Skeletal muscle satellite cell (primary cell): Measurements from ENCODE around the gene NFATC4.
"Not testable (repeated sequence)": the region's sequence is repeated elsewhere in the genome, so short reads cannot be mapped to it uniquely, and the experiment has no call there.

ENCODE experiments used
- H3K27me3 ChIP-seq: 2 replicates; pipeline ENCODE4 v1.7.0; 2013; ENCODE audit warnings: low read length; ENCODE audit not compliant: control insufficient read depth, insufficient read depth
- H3K36me3 ChIP-seq: 2 replicates; pipeline ENCODE4 v1.7.0; 2013; ENCODE audit warnings: mild to moderate bottlenecking, control low read depth, low read length; ENCODE audit not compliant: insufficient read depth
- H3K4me1 ChIP-seq: 2 replicates; pipeline ENCODE4 v1.7.0; 2013; ENCODE audit warnings: low read length; ENCODE audit not compliant: control insufficient read depth, insufficient read depth
- H3K4me2 ChIP-seq: 2 replicates; pipeline ENCODE4 v1.7.0; 2013; ENCODE audit warnings: mild to moderate bottlenecking, low read length
- H3K4me3 ChIP-seq: 2 replicates; pipeline ENCODE4 v1.7.0; 2013; ENCODE audit warnings: low read length
- H3K9ac ChIP-seq: 2 replicates; pipeline ENCODE4 v1.7.0; 2013; ENCODE audit warnings: mild to moderate bottlenecking, low read depth, low read length, moderate library complexity
- H3K9me3 ChIP-seq: replicated peaks from 2 replicates; pipeline ENCODE4 v1.7.0; 2013; ENCODE audit warnings: mild to moderate bottlenecking, control low read depth, low read length

The NFATC4 gene

GRCh38 chr14:24369907-24370687 is 2.1 kb downstream of the NFATC4 start:
- Histone ChIP-seq H3K9me3 (no peaks in the 10 kb centered on the region), H3K4me1 (peaks cover 32% of the 10 kb centered on the region), H3K4me3 (no peak overlapping the region), H3K27me3 (no peaks in the 10 kb centered on the region), H3K36me3 (peaks cover 10% of the 10 kb centered on the region), H3K9ac (no peak overlapping the region), H3K4me2 (no peak overlapping the region)

- Histone ChIP-seq H3K9ac (no peak overlapping the region), H3K9me3 (no peaks in the 10 kb centered on the region), H3K36me3 (peaks cover 14% of the 10 kb centered on the region), H3K4me3 (no peak overlapping the region), H3K27me3 (no peaks in the 10 kb centered on the region), H3K4me1 (peaks cover 25% of the 10 kb centered on the region), H3K4me2 (peak overlapping the region; percentile 9)
Observed at GRCh38 chr14:24370748-24371147, 2.8 kb downstream of the NFATC4 start.

DNA sequence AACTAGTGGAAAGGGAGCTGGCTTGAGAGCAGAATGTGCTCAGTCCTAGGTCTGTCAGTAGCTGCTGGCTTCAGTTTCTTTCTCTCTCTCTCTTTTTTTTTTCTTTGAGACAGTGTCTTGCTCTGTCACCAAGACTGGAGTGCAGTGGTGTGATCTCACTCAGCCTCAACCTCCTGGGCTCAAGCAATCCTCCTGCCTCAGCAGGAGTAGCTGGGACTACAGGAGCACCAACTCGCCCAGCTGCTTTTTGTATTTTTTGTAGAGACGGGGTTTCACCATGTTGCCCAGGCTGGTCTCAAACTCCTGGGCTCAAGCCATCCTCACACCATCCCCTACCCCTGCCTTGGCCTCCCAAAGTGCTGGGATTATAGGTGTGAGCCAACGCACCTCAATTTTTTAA is 3.6 kb downstream of the NFATC4 start:
- not testable (repeated sequence) for H3K27me3 ChIP-seq, H3K9me3 ChIP-seq, H3K9ac ChIP-seq, H3K4me3 ChIP-seq
- Histone ChIP-seq H3K36me3 (peaks cover 21% of the 10 kb centered on the region), H3K4me1 (peaks cover 17% of the 10 kb centered on the region), H3K4me2 (peak overlapping the region; percentile 4)

GRCh38 chr14:24372701-24373416 is 4.9 kb downstream of the NFATC4 start:
- Histone ChIP-seq H3K27me3 (no peaks in the 10 kb centered on the region), H3K36me3 (peaks cover 31% of the 10 kb centered on the region), H3K9ac (no peak overlapping the region), H3K9me3 (no peaks in the 10 kb centered on the region), H3K4me3 (no peak overlapping the region), H3K4me2 (no peak overlapping the region), H3K4me1 (peaks cover 6% of the 10 kb centered on the region)

- Histone ChIP-seq H3K27me3 (no peaks in the 10 kb centered on the region), H3K36me3 (peaks cover 36% of the 10 kb centered on the region), H3K9me3 (no peaks in the 10 kb centered on the region), H3K9ac (no peak overlapping the region), H3K4me3 (no peak overlapping the region), H3K4me2 (no peak overlapping the region), H3K4me1 (no peaks in the 10 kb centered on the region)
Observed at GRCh38 chr14:24376448-24377070, 8.6 kb downstream of the NFATC4 start.

DNA sequence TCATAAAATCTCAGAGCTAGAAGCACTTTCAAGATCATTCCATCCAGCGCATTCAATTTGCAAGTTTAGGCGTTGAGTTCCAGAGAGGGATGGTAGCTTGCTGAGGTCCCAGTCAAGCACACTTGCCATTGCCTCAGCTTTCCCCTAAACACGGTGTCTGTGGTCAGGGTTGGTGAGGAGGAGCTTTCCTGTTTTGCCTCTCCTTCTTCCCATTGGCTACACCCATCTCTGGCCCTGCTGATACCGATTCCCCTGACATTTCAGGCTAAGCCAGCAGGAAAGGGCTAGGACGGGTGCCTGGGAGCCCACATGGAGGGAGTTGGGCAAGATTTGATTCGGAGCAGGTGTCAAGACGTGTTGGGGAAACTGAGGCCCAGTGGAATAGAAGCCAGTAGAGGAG is 9.1 kb downstream of the NFATC4 start:
- H3K36me3 ChIP-seq = peaks cover 36% of the 10 kb centered on the region
- H3K27me3 ChIP-seq = no peaks in the 10 kb centered on the region
- no peak overlapping the region for H3K4me3 ChIP-seq
- H3K9me3 ChIP-seq = no peaks in the 10 kb centered on the region
- H3K4me2 ChIP-seq = no peak overlapping the region
- H3K4me1 ChIP-seq = no peaks in the 10 kb centered on the region
- no peak overlapping the region for H3K9ac ChIP-seq

- no peaks in the 10 kb centered on the region for H3K4me1 ChIP-seq
- peaks cover 36% of the 10 kb centered on the region for H3K36me3 ChIP-seq
- H3K4me2 ChIP-seq = no peak overlapping the region
- H3K9ac ChIP-seq = no peak overlapping the region
- no peak overlapping the region for H3K4me3 ChIP-seq
- H3K9me3 ChIP-seq = no peaks in the 10 kb centered on the region
- H3K27me3 ChIP-seq = no peaks in the 10 kb centered on the region
Observed at GRCh38 chr14:24377657-24378056, 9.7 kb downstream of the NFATC4 start.

DNA sequence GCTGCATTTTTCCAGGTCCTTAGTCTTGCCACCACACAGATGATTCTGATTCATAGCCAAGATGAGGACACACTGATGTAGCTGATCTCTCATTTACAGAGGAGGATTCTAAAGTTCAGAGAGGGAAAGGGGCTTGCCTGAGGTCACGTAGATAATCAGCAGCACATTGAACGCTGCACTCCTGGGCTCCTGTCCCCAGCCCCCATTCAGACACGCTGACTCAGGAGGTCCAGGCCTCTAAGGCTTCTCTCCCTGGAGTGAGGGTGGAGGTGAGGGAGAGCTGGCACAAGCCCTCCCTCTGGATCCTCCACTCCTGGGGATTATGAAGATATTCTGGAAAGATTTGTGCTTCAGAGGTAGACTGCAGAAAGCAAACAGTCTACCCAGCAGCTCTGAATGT is 10.3 kb downstream of the NFATC4 start:
- no peaks in the 10 kb centered on the region for H3K27me3 ChIP-seq
- H3K4me1 ChIP-seq = no peaks in the 10 kb centered on the region
- peaks cover 35% of the 10 kb centered on the region for H3K36me3 ChIP-seq
- no peak overlapping the region for H3K4me3 ChIP-seq
- H3K9ac ChIP-seq = no peak overlapping the region
- H3K4me2 ChIP-seq = no peak overlapping the region
- no peaks in the 10 kb centered on the region for H3K9me3 ChIP-seq

GRCh38 chr14:24378981-24379906 is 11.3 kb downstream of the NFATC4 start:
- Histone ChIP-seq H3K4me2 (no peak overlapping the region), H3K4me1 (no peaks in the 10 kb centered on the region), H3K27me3 (peaks cover 4% of the 10 kb centered on the region), H3K9me3 (no peaks in the 10 kb centered on the region), H3K36me3 (peaks cover 28% of the 10 kb centered on the region), H3K4me3 (no peak overlapping the region), H3K9ac (no peak overlapping the region)

- Histone ChIP-seq H3K36me3 (peaks cover 25% of the 10 kb centered on the region), H3K9me3 (no peaks in the 10 kb centered on the region), H3K27me3 (peaks cover 7% of the 10 kb centered on the region), H3K9ac (no peak overlapping the region), H3K4me2 (no peak overlapping the region), H3K4me3 (no peak overlapping the region), H3K4me1 (no peaks in the 10 kb centered on the region)
Observed at GRCh38 chr14:24379907-24380730, 12.1 kb downstream of the NFATC4 start.
